ENCODE data around the gene HCRT. TPM values are rescaled to one million over a fixed set of nuclear protein-coding genes. Genes with fewer than 3 reads are reported as not detected.

Gene HCRT
- total and polyA plus RNA-seq, 2 of the 4 experiments (the other 2 are of a cell fraction) = not detected

GRCh38 chr17:42163113-42163512 lies 22.1 kb downstream of the HCRT start:
- no peak overlapping the region for H3K4me2 ChIP-seq (ENCODE audit: low read depth, low read length)
- H2BK15ac ChIP-seq (ENCODE audit: low read depth, low read length) = no peak overlapping the region
- no peak overlapping the region for H3K56ac ChIP-seq (ENCODE audit: extremely low read depth, insufficient read depth, low read length)
- CTCF ChIA-PET = no interaction called here
- intact Hi-C loops (cut with micrococcal nuclease) (no loop called here), in situ Hi-C loops (cut with MboI; ENCODE audit: low sequenced_read_pairs) (no loop called here), dilution Hi-C loops (cut with HindIII; ENCODE audit: low sequenced_read_pairs, unreplicated experiment) (no loop called here)
- H2AK5ac ChIP-seq (ENCODE audit: low read depth, low read length) = no peak overlapping the region
- no peaks in the 10 kb centered on the region; the same call in 1 of the 2 replicates for H3K4me1 ChIP-seq (ENCODE audit: control insufficient read depth, insufficient read depth, low read length)
- no peaks in the 10 kb centered on the region for H3K9me3 ChIP-seq (ENCODE audit: control insufficient read depth, insufficient read depth, low read length)
- H3K4ac ChIP-seq (ENCODE audit: low read depth, low read length) = no peak overlapping the region
- H4K20me1 ChIP-seq (ENCODE audit: insufficient read depth, low read length) = no peaks in the 10 kb centered on the region
- no peak overlapping the region for H3K14ac ChIP-seq (replicated peaks; ENCODE audit: low read depth, low read length)
- no peak overlapping the region for H2BK20ac ChIP-seq (ENCODE audit: low read depth, low read length)
- no peak overlapping the region for H4K5ac ChIP-seq (ENCODE audit: low read depth, low read length)
- H3K18ac ChIP-seq (ENCODE audit: low read depth, low read length) = no peak overlapping the region
- no peak overlapping the region for H2BK5ac ChIP-seq (ENCODE audit: low read depth, low read length, poor library complexity, severe bottlenecking)
- no peak overlapping the region for H2AK9ac ChIP-seq (replicated peaks; ENCODE audit: low read depth, low read length, poor library complexity)
- TF ChIP-seq POLR2A (IDR thresholded peaks at IDR 0.05; ENCODE audit: low read depth, low read length) (no peak), MAFK (IDR thresholded peaks at IDR 0.05; ENCODE audit: low read depth, low read length) (no peak), CTCF (conservative IDR thresholded peaks at IDR 0.05; ENCODE audit: low read depth, low read length) (peak; percentile 21; the same call in 1 of the 2 replicates), CHD1 (IDR thresholded peaks at IDR 0.05; ENCODE audit: low read depth, low read length) (no peak), NFE2L2 (IDR thresholded peaks at IDR 0.05; ENCODE audit: low read depth, low read length) (no peak), MXI1 (IDR thresholded peaks at IDR 0.05; ENCODE audit: borderline replicate concordance, low read depth, low read length) (no peak), MAZ (IDR thresholded peaks at IDR 0.05; ENCODE audit: borderline replicate concordance, low read depth, low read length) (no peak), SMC3 (IDR thresholded peaks at IDR 0.05; ENCODE audit: low read depth, low read length) (no peak)
- TF ChIP-seq, protein P1, sequence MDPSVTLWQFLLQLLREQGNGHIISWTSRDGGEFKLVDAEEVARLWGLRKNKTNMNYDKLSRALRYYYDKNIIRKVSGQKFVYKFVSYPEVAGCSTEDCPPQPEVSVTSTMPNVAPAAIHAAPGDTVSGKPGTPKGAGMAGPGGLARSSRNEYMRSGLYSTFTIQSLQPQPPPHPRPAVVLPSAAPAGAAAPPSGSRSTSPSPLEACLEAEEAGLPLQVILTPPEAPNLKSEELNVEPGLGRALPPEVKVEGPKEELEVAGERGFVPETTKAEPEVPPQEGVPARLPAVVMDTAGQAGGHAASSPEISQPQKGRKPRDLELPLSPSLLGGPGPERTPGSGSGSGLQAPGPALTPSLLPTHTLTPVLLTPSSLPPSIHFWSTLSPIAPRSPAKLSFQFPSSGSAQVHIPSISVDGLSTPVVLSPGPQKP (IDR thresholded peaks at IDR 0.05; ENCODE audit: borderline replicate concordance, low read depth, low read length) = no peak
- H3K9ac ChIP-seq (ENCODE audit: low read depth, low read length) = no peak overlapping the region
- H3K27ac ChIP-seq (ENCODE audit: insufficient read depth, low read length) = no peak overlapping the region
- no peak overlapping the region for H2BK120ac ChIP-seq (ENCODE audit: low read depth, low read length)
- H3K23ac ChIP-seq (ENCODE audit: low read depth, low read length) = no peak overlapping the region
- ATAC-seq (ENCODE audit: low read depth) (no peak), DNase-seq (no peak)
- H3K36me3 ChIP-seq (ENCODE audit: control insufficient read depth, insufficient read depth, low read length) = no peaks in the 10 kb centered on the region
- POLR2A ChIA-PET (ENCODE audit: unreplicated experiment) = no interaction called here
- no peak overlapping the region for H4K8ac ChIP-seq (ENCODE audit: low read depth in 2 of 2, low read length in 2 of 2)
- H3K9me1 ChIP-seq (ENCODE audit: insufficient read depth, low read length) = 0 out of 2 replicates have a peak, but pooled peaks cover 3% of the 10 kb centered on the region
- H2AFZ ChIP-seq (replicated peaks; ENCODE audit: low read length, poor library complexity) = no peak overlapping the region
- BruUV-seq (replicated peaks) = no TSS peak
- H4K91ac ChIP-seq (ENCODE audit: insufficient read depth, low read depth, low read length) = no peak overlapping the region
- H3K79me1 ChIP-seq (ENCODE audit: low read depth in 1 of 2, low read length in 2 of 2) = no peaks in the 10 kb centered on the region
- WGBS, 2 experiments (ENCODE audit: extremely low coverage in 2 of 2, insufficient read length in 1 of 2) = 38% methylated on average over 3 of the region's 8 CpGs; no CpG with 5 or more reads in 1 of the 2 experiments
- H3K4me3 ChIP-seq (ENCODE audit: insufficient read depth, low read depth, low read length) = no peak overlapping the region
- peaks cover 7% of the 10 kb centered on the region; the same call in 1 of the 2 replicates for H3K27me3 ChIP-seq (ENCODE audit: control insufficient read depth, insufficient read depth, low read length)

Data from IMR-90 (cell line).